Measurements from ENCODE around the gene IARS1.
A peak's percentile ranks its signal among the peaks of the same experiment; 100 is the strongest.

The IARS1 gene

DNA sequence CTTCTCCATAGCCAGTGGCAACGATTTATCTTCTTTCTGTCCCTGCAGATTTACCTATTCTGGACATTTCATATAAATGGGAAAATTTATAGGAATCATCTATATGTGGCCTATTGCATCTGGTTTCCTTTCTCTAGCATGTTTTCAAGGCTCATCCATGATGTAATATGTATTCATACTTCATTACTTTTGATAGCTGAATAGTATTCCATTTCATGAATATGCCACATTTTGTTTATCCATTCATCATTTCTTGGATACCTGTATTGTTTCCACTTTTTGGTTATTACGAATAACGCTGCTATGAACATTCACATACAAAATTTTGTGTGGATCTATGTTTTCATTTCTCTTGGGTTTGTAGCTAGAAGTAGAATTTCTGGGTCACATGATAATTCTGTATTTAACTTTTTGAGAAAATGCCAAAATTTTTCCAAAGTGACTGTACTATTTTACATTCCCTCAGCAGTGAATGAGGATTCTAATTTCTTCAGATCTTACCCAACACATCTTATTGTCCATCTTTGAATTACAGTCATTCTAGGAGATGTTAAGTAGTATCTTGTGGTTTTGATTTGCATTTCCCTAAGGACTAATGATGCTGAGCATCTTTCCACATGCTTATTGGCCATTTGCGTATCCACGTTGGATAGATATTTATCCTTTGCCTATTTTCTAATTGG, 3.6 kb downstream of the IARS1 start:
- no peak overlapping the region for H3K27ac Mint-ChIP-seq
- peaks cover 37% of the 10 kb centered on the region for H3K36me3 Mint-ChIP-seq (ENCODE audit: low read depth)
- H3K4me3 Mint-ChIP-seq = no peak overlapping the region
- peaks cover 42% of the 10 kb centered on the region for H3K4me1 Mint-ChIP-seq (ENCODE audit: low read depth)
- H3K27me3 Mint-ChIP-seq (ENCODE audit: low read depth) = no peaks in the 10 kb centered on the region
- no peaks in the 10 kb centered on the region for H3K9me3 Mint-ChIP-seq

DNA sequence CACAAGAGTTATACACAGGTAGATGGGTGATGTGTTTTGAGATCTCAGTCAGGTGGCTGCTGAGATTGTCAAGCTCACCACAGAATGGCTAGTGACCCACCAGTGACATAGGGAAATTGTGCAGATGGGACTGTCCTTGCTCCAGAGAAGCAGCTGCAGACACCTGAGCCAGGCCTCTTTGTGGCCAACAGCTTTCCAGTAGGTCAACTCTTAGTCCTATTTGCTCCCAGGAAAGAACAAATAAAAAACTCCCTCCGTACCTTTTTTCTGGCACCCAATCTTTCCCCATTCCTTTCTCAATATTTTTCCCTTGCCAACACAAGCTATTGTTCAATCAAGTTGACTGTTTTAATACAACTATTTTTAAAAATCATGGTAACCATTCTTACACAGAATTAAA, 14.2 kb downstream of the IARS1 start:
- Mint-ChIP-seq H3K9me3 (no peaks in the 10 kb centered on the region), H3K27me3 (ENCODE audit: low read depth) (no peaks in the 10 kb centered on the region), H3K36me3 (ENCODE audit: low read depth) (peaks cover 55% of the 10 kb centered on the region), H3K4me3 (no peak overlapping the region), H3K4me1 (ENCODE audit: low read depth) (peaks cover 20% of the 10 kb centered on the region), H3K27ac (no peak overlapping the region)

DNA sequence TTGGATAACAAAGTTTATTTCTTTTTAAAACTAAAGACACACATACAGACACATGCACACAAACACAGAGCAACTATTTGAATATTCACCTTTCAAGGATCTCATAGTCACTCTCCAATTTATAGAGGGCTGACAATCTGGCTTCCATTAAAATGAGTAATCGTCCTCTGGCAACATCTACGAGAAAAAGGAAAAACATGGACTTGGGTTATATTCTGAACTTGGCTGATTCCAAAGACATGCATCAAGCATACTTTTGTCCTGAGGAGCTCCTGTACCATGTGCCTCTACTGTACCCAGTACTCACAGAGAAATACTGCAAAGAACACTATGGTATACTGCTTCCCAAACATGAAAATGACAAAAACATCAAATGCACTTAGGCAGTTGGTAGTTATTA, 15.4 kb downstream of the IARS1 start:
- H3K27me3 Mint-ChIP-seq (ENCODE audit: low read depth) = no peaks in the 10 kb centered on the region
- no peaks in the 10 kb centered on the region for H3K9me3 Mint-ChIP-seq
- peaks cover 57% of the 10 kb centered on the region for H3K36me3 Mint-ChIP-seq (ENCODE audit: low read depth)
- peaks cover 20% of the 10 kb centered on the region for H3K4me1 Mint-ChIP-seq (ENCODE audit: low read depth)
- H3K27ac Mint-ChIP-seq = no peak overlapping the region
- no peak overlapping the region for H3K4me3 Mint-ChIP-seq

DNA sequence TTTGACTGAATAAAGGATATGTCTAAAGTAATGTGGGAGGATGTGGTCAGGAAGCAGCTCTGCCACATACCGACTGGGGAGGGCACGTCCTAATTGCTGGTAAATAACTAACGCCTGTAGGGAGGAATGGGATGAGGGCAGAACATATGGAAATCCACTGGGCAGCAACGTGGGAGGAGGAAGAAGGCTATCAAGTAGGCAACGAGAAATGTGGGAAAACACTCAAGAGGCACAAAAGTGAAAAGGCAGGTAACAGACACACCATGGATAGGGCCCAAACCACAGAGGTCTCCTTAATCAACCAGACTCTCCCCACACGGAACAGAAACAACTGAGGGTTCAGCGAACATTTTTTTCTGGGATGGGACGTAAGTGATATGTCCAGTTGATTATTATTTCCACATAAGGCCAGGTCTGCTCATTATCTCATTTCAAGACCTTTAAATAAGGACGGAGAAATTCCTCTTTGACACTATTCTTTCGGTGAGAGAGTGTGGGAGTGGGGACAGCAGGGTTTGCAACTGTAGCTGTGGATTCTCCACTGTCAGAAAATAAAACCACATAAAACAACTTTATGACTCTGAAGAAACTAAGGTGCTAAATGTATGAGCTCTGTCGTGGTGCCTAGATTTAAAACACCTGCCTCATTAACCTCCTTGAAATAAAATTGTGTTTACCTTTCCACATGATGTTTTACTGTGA, 17.0 kb downstream of the IARS1 start:
- Mint-ChIP-seq H3K36me3 (ENCODE audit: low read depth) (peaks cover 63% of the 10 kb centered on the region), H3K4me3 (peak overlapping the region; percentile 69), H3K27me3 (ENCODE audit: low read depth) (no peaks in the 10 kb centered on the region), H3K9me3 (no peaks in the 10 kb centered on the region), H3K4me1 (ENCODE audit: low read depth) (peaks cover 20% of the 10 kb centered on the region), H3K27ac (peak overlapping the region; percentile 80)

DNA sequence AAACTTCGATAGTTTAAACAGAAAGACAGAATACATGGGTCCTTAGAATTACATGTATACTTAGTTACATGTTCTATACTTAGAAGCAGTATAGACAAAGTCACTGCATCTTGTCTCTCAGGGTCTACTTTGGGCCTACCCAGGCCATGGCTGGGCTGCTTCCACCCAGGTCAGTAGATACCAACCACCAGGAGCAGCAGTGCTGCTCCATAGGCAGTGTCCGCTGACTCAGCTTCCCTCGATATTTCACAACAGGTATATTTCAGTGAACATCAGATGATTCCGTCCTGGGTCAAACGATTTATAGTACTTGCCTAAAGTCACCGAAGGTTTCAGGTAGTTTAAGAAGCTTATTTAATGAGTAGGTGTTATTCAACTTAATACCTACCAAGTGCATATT, 18.0 kb downstream of the IARS1 start:
- Mint-ChIP-seq H3K36me3 (ENCODE audit: low read depth) (peaks cover 66% of the 10 kb centered on the region), H3K27me3 (ENCODE audit: low read depth) (no peaks in the 10 kb centered on the region), H3K9me3 (no peaks in the 10 kb centered on the region), H3K4me3 (no peak overlapping the region), H3K4me1 (ENCODE audit: low read depth) (peaks cover 20% of the 10 kb centered on the region), H3K27ac (no peak overlapping the region)

DNA sequence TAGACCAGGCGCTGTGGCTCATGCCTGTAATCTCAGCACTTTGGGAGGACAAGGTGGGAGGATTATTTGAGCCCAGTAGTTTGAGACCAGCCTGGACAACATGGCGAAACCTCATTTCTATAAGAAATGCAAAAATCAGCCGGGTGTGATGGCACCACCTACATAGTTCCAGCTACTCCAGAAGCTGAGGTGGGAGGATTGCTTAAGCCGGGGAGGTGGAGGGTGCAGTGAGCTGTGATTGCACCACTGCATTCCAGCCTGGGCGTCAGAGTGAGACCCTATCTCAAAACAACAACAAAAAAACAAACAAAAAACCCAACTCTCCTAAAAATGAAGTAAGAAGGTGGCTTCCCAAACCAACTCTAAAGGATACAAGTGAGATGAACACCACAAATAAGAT, 23.0 kb downstream of the IARS1 start:
- no peaks in the 10 kb centered on the region for H3K4me1 Mint-ChIP-seq (ENCODE audit: low read depth)
- no peak overlapping the region for H3K27ac Mint-ChIP-seq
- peaks cover 57% of the 10 kb centered on the region for H3K36me3 Mint-ChIP-seq (ENCODE audit: low read depth)
- H3K9me3 Mint-ChIP-seq = no peaks in the 10 kb centered on the region
- H3K4me3 Mint-ChIP-seq = no peak overlapping the region
- H3K27me3 Mint-ChIP-seq (ENCODE audit: low read depth) = no peaks in the 10 kb centered on the region

DNA sequence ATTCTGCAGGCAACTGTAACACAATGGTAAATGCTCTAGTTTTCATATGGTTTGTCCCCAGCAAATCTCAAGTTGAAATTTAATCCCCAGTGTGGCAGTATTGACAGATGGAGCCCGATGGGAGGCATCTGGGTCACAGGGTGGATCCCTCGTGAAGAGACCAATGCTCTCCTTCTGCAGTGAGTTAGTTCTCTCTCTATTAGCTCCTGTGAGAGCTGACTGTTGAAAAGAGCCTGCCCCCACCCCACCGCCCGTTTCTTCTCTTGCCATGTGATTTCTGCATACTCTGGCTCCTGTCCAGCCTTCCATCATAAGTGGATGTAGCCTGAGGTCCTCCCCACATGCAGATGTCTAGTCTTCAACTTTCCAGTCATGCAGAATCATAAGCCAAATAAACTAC, 27.0 kb downstream of the IARS1 start:
- no peak overlapping the region for H3K27ac Mint-ChIP-seq
- H3K9me3 Mint-ChIP-seq = no peaks in the 10 kb centered on the region
- H3K36me3 Mint-ChIP-seq (ENCODE audit: low read depth) = peaks cover 46% of the 10 kb centered on the region
- H3K27me3 Mint-ChIP-seq (ENCODE audit: low read depth) = no peaks in the 10 kb centered on the region
- H3K4me3 Mint-ChIP-seq = no peak overlapping the region
- H3K4me1 Mint-ChIP-seq (ENCODE audit: low read depth) = peaks cover 3% of the 10 kb centered on the region

DNA sequence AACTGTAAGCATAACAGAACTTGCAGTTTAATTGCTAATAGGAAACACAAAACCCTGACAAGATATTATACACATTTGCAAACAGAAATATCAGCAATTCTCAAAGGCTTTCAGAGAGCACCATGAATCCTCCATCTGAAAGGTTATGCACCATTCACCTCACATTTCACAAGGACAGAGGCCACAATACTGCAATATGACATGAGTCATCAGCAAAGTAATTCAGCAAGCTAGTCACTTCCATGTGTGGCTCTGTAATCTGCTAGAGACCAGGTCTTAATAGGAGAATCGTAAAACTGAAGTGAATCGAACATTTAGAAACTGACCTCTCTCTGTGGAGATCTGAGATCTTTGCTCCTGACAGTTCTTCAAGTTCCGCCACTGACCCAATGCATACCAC, 28.3 kb downstream of the IARS1 start:
- H3K36me3 Mint-ChIP-seq (ENCODE audit: low read depth) = peaks cover 40% of the 10 kb centered on the region
- peaks cover 3% of the 10 kb centered on the region for H3K4me1 Mint-ChIP-seq (ENCODE audit: low read depth)
- no peaks in the 10 kb centered on the region for H3K9me3 Mint-ChIP-seq
- H3K4me3 Mint-ChIP-seq = no peak overlapping the region
- H3K27me3 Mint-ChIP-seq (ENCODE audit: low read depth) = no peaks in the 10 kb centered on the region
- H3K27ac Mint-ChIP-seq = no peak overlapping the region

DNA sequence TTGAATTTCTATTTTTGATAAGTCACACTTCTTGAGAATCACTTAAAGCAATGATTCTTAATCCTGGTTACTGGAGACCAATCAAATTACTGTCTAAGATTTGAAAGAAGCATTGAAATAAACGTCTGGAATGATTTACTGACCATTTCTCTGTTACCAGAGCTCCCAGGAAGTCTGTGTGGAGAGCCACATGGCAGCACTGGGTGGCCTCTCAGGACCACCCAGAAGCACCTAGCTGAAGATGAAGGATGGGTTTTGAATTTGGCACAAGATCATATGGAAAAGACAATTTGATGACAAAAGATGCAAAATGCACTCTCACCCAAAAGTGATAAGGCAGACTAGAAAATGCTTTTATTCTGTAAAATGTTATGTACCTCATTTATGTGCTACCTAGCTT, 30.4 kb downstream of the IARS1 start:
- Mint-ChIP-seq H3K4me1 (ENCODE audit: low read depth) (peaks cover 3% of the 10 kb centered on the region), H3K9me3 (no peaks in the 10 kb centered on the region), H3K27me3 (ENCODE audit: low read depth) (no peaks in the 10 kb centered on the region), H3K27ac (peak overlapping the region; percentile 50), H3K4me3 (no peak overlapping the region), H3K36me3 (ENCODE audit: low read depth) (peaks cover 43% of the 10 kb centered on the region)

DNA sequence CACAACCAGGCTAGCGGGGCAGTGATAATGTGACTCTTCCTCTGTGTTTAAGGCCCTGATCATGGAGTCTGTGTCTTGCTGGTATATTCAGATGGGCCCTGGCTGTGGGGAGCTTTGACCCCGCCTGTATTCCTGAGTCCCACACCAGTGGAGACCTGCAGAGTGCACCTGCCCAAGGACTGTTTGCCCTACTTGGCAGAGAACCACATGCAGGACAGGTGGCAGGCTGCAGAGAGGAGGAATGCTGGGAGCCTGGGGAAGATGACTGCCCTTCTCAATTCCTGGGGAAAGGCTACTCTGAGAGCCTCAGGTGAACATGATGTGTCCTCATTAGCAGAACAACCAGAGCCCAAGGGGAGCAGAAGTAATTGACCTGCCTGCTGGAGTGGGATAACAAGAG, 36.2 kb downstream of the IARS1 start:
- Mint-ChIP-seq H3K27me3 (ENCODE audit: low read depth) (no peaks in the 10 kb centered on the region), H3K36me3 (ENCODE audit: low read depth) (peaks cover 47% of the 10 kb centered on the region), H3K4me1 (ENCODE audit: low read depth) (no peaks in the 10 kb centered on the region)

DNA sequence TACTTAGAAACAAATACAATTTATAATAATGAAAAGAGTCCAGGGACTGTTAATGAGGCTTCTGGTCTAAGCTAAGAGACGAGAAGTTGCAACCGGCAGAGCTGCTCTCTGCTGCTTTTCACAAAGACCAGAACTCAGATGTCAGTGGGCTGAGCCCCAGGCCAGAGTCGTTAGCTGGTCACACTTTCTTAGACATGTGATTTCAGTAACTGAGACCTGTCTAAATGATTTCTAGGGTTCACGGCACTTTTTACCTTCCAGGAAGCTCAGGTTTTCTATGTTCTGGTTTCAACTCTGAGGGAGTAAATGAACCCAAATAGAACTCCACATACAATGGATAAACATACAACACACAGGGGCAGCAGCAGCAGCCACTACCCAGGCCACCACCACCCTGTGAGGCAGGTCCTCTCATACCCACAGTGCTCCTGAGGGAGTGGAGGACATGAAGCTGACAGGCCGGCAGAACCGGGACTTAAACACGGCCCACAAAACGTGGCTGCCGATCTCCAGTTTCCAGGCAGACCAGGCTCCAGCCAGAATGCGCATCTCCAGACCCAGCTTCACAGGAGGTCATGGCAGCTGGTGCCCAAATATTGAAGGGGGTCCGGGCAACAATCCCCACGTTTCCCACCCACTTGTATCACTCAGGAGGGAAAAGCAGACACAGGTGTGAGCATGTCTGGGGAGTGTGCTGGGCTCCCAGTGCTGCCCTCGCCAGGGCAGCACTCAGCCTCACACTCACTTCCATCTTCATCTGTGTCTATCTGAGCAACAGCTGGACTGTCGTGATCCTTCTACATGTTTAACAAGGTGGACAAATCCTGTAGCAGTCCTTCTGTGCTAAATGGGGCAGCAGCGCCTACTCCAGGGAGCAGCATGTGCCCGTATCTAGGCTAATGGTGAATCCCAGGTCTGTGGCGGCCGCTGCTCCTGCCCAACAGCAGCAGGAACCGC, 38.8 kb downstream of the IARS1 start:
- Mint-ChIP-seq H3K4me1 (ENCODE audit: low read depth) (no peaks in the 10 kb centered on the region), H3K36me3 (ENCODE audit: low read depth) (peaks cover 56% of the 10 kb centered on the region), H3K9me3 (no peaks in the 10 kb centered on the region), H3K4me3 (no peak overlapping the region), H3K27me3 (ENCODE audit: low read depth) (no peaks in the 10 kb centered on the region), H3K27ac (no peak overlapping the region)

More for the DNA sequence above, 36.2 kb downstream of the IARS1 start:
- Mint-ChIP-seq H3K9me3 (no peaks in the 10 kb centered on the region), H3K4me3 (no peak overlapping the region), H3K27ac (peak overlapping the region; percentile 26)

DNA sequence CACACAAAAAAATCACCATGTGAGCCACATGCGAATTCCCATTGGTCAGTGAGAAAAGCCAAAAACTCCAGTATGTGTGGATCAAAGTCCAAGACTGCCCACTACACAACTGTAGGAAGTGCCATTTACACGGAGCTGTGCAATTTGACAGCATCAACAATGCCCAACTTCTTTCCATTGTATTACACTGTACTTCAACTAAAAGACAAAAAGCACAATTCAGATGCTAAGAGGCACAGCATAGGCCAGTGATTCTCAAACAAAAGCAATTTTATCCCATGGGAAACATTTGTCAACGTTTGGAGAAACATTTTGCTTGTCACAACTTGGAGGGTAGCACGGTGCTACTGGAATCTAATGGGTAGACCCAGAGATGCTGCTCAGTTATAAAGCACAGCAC, 39.8 kb downstream of the IARS1 start:
- H3K4me1 Mint-ChIP-seq (ENCODE audit: low read depth) = no peaks in the 10 kb centered on the region
- no peaks in the 10 kb centered on the region for H3K9me3 Mint-ChIP-seq
- peaks cover 56% of the 10 kb centered on the region for H3K36me3 Mint-ChIP-seq (ENCODE audit: low read depth)
- no peak overlapping the region for H3K27ac Mint-ChIP-seq
- H3K27me3 Mint-ChIP-seq (ENCODE audit: low read depth) = no peaks in the 10 kb centered on the region
- no peak overlapping the region for H3K4me3 Mint-ChIP-seq

DNA sequence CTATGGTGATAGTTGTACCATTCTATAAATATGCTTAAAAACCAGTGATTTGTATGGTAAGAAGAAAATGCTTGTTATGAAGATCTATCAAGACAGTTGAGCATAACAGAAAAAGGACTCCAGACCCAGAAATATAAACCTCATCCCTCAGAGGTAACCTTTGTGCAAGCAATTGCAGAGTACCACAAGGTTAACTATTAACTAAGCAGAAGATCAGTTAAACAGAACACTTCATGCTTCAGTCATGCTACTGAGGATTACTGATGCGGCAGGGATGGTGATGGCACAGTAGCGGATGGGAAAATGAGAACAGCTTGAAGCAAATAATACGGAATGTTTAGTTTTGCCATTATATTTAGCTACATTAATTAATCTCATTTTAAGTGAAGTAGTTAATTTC, 45.5 kb downstream of the IARS1 start:
- no peaks in the 10 kb centered on the region for H3K4me1 Mint-ChIP-seq (ENCODE audit: low read depth)
- no peak overlapping the region for H3K4me3 Mint-ChIP-seq
- peaks cover 73% of the 10 kb centered on the region for H3K36me3 Mint-ChIP-seq (ENCODE audit: low read depth)
- no peak overlapping the region for H3K27ac Mint-ChIP-seq
- no peaks in the 10 kb centered on the region for H3K27me3 Mint-ChIP-seq (ENCODE audit: low read depth)
- no peaks in the 10 kb centered on the region for H3K9me3 Mint-ChIP-seq

DNA sequence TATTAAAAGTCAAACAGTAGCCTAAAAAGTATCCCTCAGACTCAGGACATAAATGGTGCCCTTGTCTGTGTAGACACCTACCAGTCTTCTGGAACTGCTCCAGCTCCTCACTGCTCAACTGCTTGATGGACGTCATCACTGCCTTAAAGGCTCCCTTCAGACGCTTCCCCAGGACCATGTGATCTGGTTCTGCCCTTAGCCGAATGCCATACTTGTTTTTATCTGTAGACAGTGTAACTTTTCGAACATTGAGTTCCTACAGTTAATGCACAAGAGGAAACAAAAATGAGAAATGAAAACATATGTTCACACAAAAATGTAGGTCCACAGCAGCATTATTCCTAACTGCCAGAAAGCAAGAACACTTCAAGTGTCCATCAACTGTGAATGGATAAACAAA, 46.2 kb downstream of the IARS1 start:
- Mint-ChIP-seq H3K27ac (no peak overlapping the region), H3K9me3 (no peaks in the 10 kb centered on the region), H3K27me3 (ENCODE audit: low read depth) (no peaks in the 10 kb centered on the region), H3K36me3 (ENCODE audit: low read depth) (peaks cover 68% of the 10 kb centered on the region), H3K4me1 (ENCODE audit: low read depth) (no peaks in the 10 kb centered on the region), H3K4me3 (no peak overlapping the region)

Measured in T-helper 1 cell treated with Interleukin-12 subunit alpha and Interleukin-12 subunit beta and Interleukin-4 antibody, amounts not matched to agents 30 μg/mL and 1 μg/mL, for 36 hours (primary cell).